Panc1 (cell line): ENCODE results near the gene HCN2. TPM values are rescaled to one million over a fixed set of nuclear protein-coding genes. Genes with fewer than 3 reads are reported as not detected.

Source experiments
- ATAC-seq: fragments of 200-7000 bp; cut with Tn5 transposase; 2 replicates; pipeline ENCODE4 v1.9.1; 2020; ENCODE audit warnings: mild to moderate bottlenecking, moderate library complexity
- BruUV-seq: library from RNA; stranded (reverse); fragments of 400-500 nt; replicated peaks from 2 replicates; lab custom pipeline; 2021; lab: Mats Ljungman, UMichigan
- CTCF ChIA-PET: fragments of 300-600 bp; sonication (Branson Sonifier 250); formaldehyde crosslinking; loops from one replicate; lab custom pipeline; 2022; ENCODE audit warnings: antibody characterized with exemption; lab: Charles Lee
- POLR2A ChIA-PET: fragments of 300-600 bp; sonication (Branson Sonifier 250); formaldehyde crosslinking; loops from one replicate; lab custom pipeline; 2022; ENCODE audit warnings: antibody characterized with exemption; lab: Charles Lee
- DNase-seq: peaks from one replicate; pipeline ENCODE4 v3.0.0-alpha.2; 2010; ENCODE audit warnings: low read depth, low spot score
- H3K27ac ChIP-seq: 2 replicates; pipeline ENCODE4 v1.5.1; 2011; ENCODE audit warnings: mild to moderate bottlenecking, low read length, inconsistent platforms
- H3K27me3 ChIP-seq: fragments of 200-500 bp; sonication (Bioruptor generic); 2 replicates; pipeline ENCODE4 v1.6.0; 2014; ENCODE audit warnings: low read length, inconsistent platforms; ENCODE audit not compliant: control insufficient read depth, insufficient read depth
- H3K36me3 ChIP-seq: fragments of 200-500 bp; sonication (Bioruptor generic); 2 replicates; pipeline ENCODE4 v1.5.1; 2014; ENCODE audit warnings: inconsistent platforms, mild to moderate bottlenecking, low read length, moderate library complexity; ENCODE audit not compliant: control insufficient read depth, insufficient read depth
- H3K4me1 ChIP-seq: 2 replicates; pipeline ENCODE4 v1.5.1; 2011; ENCODE audit warnings: inconsistent platforms, mild to moderate bottlenecking, low read length, moderate library complexity; ENCODE audit not compliant: control insufficient read depth, insufficient read depth
- H3K4me3 ChIP-seq, 2 experiments: 2 replicates each; pipeline ENCODE4 v1.5.1; 2011 to 2012; ENCODE audit warnings: low read depth in 2 of 2, low read length in 2 of 2, mild to moderate bottlenecking in 2 of 2, inconsistent platforms in 1 of 2, moderate library complexity in 1 of 2
- H3K9me3 ChIP-seq: fragments of 200-500 bp; sonication (Bioruptor generic); 2 replicates; pipeline ENCODE4 v1.5.1; 2014; ENCODE audit warnings: low read depth, mild to moderate bottlenecking, inconsistent platforms, low read length, moderate library complexity; ENCODE audit not compliant: control insufficient read depth, insufficient read depth
- POLR2AphosphoS5 ChIP-seq: IDR thresholded peaks from 2 replicates; pipeline ENCODE4 v1.6.1; 2012; ENCODE audit warnings: mild to moderate bottlenecking, low read depth, low read length, moderate library complexity
- SIN3A ChIP-seq: IDR thresholded peaks from 2 replicates; pipeline ENCODE4 v1.6.1; 2012; ENCODE audit warnings: low read depth, mild to moderate bottlenecking, low read length, moderate library complexity, borderline replicate concordance; ENCODE audit not compliant: insufficient read depth
- TCF7L2 ChIP-seq: IDR thresholded peaks from 2 replicates; pipeline ENCODE4 v1.6.1; 2011; ENCODE audit warnings: mild to moderate bottlenecking, low read depth, low read length, inconsistent platforms
- in situ Hi-C: cut with HindIII; loops from 2 replicates; pipeline ENCODE4 v1.10.0; 2016; ENCODE audit warnings: low sequenced_read_pairs, low pct_unique_long_range_greater_than_20kb
- intact Hi-C: fragments of 100-400 bp; cut with micrococcal nuclease; formaldehyde crosslinking; loops from one replicate; pipeline ENCODE4 v1.10.0; 2022; ENCODE audit not compliant: unreplicated experiment
- total RNA-seq: library from RNA; stranded (reverse); gene quantifications from one replicate; pipeline ENCODE4 v1.2.1, GENCODE V29; 2021; ENCODE audit not compliant: unreplicated experiment
- TF ChIP-seq, protein P1 (sequence below), 2 experiments: IDR thresholded peaks; 2 replicates each; pipeline ENCODE4 v1.6.1; 2011 to 2012; ENCODE audit warnings: low read depth in 2 of 2, control low read depth in 1 of 2, low read length in 1 of 2, mild to moderate bottlenecking in 1 of 2, moderate library complexity in 1 of 2; ENCODE audit not compliant: insufficient read depth in 1 of 2
- TF ChIP-seq, protein P2 (sequence below): fragments of 450-650 bp; IDR thresholded peaks from 2 replicates; pipeline ENCODE4 v1.5.1; 2017; ENCODE audit warnings: mild to moderate bottlenecking

The HCN2 gene
- total RNA-seq, 1 experiment from 2014 or later: 15.1 TPM

DNA sequence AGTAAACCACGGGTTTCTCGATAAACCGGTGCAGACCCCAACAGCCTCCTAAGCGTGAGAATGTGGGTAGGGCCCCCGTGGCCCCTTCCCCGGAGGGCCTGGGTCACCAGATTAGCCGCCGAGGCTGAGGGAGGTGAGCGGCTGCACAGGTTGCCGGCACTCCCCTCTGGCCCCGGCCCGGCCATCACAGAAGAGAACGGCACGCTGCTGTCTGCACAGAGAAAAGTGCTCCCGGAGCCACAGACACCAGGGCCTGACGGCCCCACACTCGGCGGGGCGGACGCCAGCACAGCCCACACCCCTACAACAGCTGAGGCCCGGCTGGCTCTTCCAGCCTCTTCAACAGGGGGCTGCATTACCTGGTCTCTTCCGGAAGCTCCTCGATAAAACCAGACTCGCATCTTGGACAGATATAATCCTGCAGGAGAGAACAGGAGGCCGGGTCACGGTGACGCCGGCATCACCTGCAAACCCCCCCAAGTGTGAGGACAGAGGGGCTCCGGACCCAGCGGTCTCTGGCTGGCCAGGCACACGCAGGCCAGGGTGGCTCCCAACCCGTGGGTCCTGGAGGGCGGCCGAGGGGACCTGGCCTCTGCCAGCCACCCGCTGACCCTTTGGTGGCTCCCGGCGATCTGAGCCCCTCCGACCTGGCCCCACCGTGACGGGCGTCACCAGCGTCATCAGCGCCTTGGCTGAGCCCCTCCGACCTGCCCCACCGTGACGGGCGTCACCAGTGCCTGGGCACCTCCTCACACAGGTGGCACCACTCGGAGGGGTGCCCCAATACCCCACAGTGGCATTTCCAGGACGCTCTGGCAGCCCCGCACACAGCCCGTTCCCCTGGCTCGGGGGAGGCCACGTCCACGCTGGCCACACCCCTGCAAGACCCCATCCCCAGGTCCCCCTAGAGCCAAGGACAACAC lies 63.0 kb downstream of the HCN2 start:
- ATAC-seq: no peak
- BruUV-seq: no TSS peak
- no peak for TF ChIP-seq TCF7L2
- TF ChIP-seq, protein P1, sequence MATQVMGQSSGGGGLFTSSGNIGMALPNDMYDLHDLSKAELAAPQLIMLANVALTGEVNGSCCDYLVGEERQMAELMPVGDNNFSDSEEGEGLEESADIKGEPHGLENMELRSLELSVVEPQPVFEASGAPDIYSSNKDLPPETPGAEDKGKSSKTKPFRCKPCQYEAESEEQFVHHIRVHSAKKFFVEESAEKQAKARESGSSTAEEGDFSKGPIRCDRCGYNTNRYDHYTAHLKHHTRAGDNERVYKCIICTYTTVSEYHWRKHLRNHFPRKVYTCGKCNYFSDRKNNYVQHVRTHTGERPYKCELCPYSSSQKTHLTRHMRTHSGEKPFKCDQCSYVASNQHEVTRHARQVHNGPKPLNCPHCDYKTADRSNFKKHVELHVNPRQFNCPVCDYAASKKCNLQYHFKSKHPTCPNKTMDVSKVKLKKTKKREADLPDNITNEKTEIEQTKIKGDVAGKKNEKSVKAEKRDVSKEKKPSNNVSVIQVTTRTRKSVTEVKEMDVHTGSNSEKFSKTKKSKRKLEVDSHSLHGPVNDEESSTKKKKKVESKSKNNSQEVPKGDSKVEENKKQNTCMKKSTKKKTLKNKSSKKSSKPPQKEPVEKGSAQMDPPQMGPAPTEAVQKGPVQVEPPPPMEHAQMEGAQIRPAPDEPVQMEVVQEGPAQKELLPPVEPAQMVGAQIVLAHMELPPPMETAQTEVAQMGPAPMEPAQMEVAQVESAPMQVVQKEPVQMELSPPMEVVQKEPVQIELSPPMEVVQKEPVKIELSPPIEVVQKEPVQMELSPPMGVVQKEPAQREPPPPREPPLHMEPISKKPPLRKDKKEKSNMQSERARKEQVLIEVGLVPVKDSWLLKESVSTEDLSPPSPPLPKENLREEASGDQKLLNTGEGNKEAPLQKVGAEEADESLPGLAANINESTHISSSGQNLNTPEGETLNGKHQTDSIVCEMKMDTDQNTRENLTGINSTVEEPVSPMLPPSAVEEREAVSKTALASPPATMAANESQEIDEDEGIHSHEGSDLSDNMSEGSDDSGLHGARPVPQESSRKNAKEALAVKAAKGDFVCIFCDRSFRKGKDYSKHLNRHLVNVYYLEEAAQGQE (IDR thresholded peaks at IDR 0.05; ENCODE audit: insufficient read depth in 1 of 2, low read depth in 2 of 2, low read length in 1 of 2): no peak
- TF ChIP-seq SIN3A: no peak
- TF ChIP-seq, protein P2, sequence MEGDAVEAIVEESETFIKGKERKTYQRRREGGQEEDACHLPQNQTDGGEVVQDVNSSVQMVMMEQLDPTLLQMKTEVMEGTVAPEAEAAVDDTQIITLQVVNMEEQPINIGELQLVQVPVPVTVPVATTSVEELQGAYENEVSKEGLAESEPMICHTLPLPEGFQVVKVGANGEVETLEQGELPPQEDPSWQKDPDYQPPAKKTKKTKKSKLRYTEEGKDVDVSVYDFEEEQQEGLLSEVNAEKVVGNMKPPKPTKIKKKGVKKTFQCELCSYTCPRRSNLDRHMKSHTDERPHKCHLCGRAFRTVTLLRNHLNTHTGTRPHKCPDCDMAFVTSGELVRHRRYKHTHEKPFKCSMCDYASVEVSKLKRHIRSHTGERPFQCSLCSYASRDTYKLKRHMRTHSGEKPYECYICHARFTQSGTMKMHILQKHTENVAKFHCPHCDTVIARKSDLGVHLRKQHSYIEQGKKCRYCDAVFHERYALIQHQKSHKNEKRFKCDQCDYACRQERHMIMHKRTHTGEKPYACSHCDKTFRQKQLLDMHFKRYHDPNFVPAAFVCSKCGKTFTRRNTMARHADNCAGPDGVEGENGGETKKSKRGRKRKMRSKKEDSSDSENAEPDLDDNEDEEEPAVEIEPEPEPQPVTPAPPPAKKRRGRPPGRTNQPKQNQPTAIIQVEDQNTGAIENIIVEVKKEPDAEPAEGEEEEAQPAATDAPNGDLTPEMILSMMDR: no peak
- TF ChIP-seq POLR2AphosphoS5: no peak
- intact Hi-C loops: no loop called here
- DNase-seq: no peak
- Histone ChIP-seq H3K4me1 (no peaks in the 10 kb centered on the region), H3K27me3 (no peaks in the 10 kb centered on the region), H3K27ac (no peak overlapping the region), H3K36me3 (no peaks in the 10 kb centered on the region; the same call in none of the 2 replicates), H3K4me3 (no peak overlapping the region), H3K9me3 (no peaks in the 10 kb centered on the region)
- in situ Hi-C loops: no loop called here
- ChIA-PET POLR2A (no interaction called here), CTCF (no interaction called here)

DNA sequence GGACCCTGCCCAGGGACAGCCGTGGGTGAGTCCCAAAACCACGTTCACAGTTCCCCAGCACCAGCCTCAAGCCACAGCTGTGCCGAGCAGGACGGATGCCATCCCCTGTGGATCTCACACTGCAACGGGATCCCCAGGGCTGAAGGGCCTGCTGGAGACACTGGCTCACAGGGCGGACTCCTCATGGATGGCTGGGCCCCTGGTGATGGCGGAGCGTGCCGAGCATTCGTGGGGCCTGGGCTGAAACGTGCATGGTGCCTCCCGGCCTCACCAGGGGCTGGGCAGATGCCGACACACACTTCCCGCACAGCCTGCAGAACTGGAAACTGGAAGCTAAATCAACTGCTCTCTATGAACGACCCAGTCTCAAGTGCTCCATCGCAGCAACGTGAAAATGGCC lies 63.7 kb downstream of the HCN2 start:
- Histone ChIP-seq H3K4me1 (no peaks in the 10 kb centered on the region), H3K36me3 (no peaks in the 10 kb centered on the region; the same call in none of the 2 replicates), H3K4me3 (no peak overlapping the region), H3K27me3 (no peaks in the 10 kb centered on the region), H3K27ac (no peak overlapping the region), H3K9me3 (no peaks in the 10 kb centered on the region)
- ATAC-seq (no peak), DNase-seq (no peak)
- no peak for TF ChIP-seq POLR2AphosphoS5
- TF ChIP-seq, protein P1 (IDR thresholded peaks at IDR 0.05; ENCODE audit: insufficient read depth in 1 of 2, low read depth in 2 of 2, low read length in 1 of 2): no peak
- TF ChIP-seq, protein P2: no peak
- ChIA-PET CTCF (no interaction called here), POLR2A (no interaction called here)
- BruUV-seq: no TSS peak
- intact Hi-C loops: no loop called here
- in situ Hi-C loops: no loop called here
